GM13976 (cell line): Measurements from ENCODE around the gene SPTBN5.

Source experiments
- DNase-seq: peaks from one replicate; pipeline ENCODE4 v3.0.0; 2012; ENCODE audit warnings: low spot score
- CTCF ChIP-seq: IDR thresholded peaks from 2 replicates; pipeline ENCODE4 v1.5.1; 2012; ENCODE audit warnings: borderline replicate concordance, mild to moderate bottlenecking; ENCODE audit not compliant: insufficient read depth; ENCODE audit errors: extremely low read depth, missing control alignments, control extremely low read depth
- in situ Hi-C: fragments of 300-500 bp; cut with MboI; formaldehyde crosslinking; loops from one replicate; pipeline ENCODE4 v1.12.0; 2022; ENCODE audit warnings: low sequenced_read_pairs, mixed read lengths, inconsistent platforms; ENCODE audit not compliant: unreplicated experiment

SPTBN5 gene

DNA sequence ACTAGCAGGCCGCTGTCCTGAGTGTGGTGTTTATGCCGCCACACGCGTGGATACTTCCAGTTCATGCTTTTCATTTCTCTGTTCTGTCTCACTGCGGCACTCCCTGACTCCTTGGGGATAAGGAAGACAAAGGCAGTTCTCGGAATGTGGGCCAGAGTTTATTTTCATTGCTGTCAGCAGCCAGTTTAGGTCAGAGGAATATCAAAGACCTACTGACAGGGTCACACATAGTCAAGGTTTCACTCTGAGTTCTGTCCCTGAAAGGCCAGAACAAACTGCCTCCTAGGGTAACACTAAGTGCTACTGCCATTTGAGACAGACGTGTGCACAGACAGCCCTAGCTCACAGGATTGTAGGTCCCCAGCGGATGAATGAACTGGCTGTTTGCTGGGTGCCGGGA, 27.3 kb upstream of the SPTBN5 start:
- in situ Hi-C loops = no loop called here
- TF ChIP-seq CTCF = no peak
- DNase-seq = no peak

- DNase-seq = no peak
- in situ Hi-C loops = no loop called here
- TF ChIP-seq CTCF = no peak
These were observed 26.2 kb upstream of the SPTBN5 start for GRCh38 chr15:41919954-41920538.

- DNase-seq = no peak
- in situ Hi-C loops = no loop called here
- no peak for TF ChIP-seq CTCF
These were observed 25.5 kb upstream of the SPTBN5 start for GRCh38 chr15:41919201-41919820.

DNA sequence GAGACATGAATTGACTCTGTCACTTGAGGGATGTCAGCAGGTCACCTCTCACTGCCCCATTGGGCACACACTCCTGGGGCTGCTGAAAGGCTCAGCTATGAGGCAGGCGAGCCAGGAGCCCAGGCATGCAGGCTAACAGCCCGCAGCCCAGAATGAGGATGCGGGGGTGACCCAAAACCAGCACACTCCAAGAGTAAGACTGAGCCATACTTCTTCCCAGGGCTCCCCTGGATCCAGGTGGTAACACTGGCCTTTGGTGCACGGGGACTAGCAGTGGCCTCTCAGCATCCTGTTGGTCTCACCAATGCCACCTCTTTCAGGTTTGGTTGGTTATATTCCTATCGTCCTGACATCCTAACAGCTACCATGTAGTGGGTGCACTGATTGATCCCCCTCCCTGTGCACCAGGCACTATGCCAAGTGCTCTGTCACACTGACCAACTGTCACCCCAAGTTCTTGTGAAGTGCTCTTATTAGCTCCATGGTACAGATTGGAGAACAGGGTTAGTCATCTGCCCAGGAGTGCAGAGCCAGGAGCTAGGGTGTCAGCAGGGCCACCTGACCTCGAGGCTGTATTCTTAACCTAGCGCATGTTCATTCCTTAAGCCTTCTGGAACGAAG, 24.8 kb upstream of the SPTBN5 start:
- no peak for TF ChIP-seq CTCF
- DNase-seq = no peak
- in situ Hi-C loops = no loop called here

GRCh38 chr15:41917767-41918430, 24.0 kb upstream of the SPTBN5 start:
- no peak for DNase-seq
- TF ChIP-seq CTCF = no peak
- in situ Hi-C loops = no loop called here

- in situ Hi-C loops = no loop called here
- TF ChIP-seq CTCF = no peak
- DNase-seq = no peak
These were observed 21.6 kb upstream of the SPTBN5 start for GRCh38 chr15:41915255-41915994.
